GM19238 (cell line): ENCODE results near the gene HGFAC.

ENCODE experiments used
- DNase-seq: peaks from one replicate; pipeline ENCODE4 v3.0.0; 2011; ENCODE audit warnings: low spot score; ENCODE audit not compliant: insufficient read length

HGFAC gene

DNA sequence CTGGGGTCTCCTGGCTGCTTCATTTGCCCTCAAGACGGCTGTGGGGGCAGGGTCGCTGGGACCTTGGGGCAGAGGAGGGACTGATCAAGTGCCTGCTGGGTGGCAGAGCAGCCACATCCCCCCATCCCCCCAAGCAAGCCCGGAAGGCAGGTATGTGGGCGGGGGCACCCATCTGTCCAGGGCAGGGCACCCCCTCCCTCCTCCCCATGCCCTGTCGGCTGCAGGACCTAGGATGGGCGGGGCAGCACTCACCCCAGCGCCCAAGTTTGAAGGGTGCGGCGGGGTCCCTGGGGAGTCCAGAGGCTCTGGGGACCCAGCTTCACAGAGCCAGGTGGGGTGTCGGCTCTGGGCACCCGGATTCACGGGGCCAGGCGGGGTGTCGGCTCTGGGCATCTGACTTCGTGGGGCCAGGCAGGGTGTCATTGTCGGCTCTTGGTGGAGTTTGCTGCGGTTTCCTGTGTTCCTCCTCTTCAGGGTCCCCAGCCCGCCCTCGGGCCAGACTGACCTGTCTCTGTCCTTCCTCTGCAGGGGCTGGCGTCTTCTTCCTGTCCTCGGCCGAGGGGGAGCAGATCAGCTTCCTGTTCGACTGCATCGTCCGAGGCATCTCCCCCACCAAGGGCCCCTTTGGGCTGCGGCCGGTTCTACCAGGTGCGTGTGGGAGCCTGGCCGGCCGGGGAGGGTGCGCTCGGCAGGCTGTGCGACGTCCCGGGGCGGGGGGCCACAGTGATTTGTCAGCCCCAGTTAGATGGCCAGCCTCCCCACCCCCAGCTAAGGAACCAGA lies 43.4 kb downstream of the HGFAC start:
- no peak for DNase-seq

DNA sequence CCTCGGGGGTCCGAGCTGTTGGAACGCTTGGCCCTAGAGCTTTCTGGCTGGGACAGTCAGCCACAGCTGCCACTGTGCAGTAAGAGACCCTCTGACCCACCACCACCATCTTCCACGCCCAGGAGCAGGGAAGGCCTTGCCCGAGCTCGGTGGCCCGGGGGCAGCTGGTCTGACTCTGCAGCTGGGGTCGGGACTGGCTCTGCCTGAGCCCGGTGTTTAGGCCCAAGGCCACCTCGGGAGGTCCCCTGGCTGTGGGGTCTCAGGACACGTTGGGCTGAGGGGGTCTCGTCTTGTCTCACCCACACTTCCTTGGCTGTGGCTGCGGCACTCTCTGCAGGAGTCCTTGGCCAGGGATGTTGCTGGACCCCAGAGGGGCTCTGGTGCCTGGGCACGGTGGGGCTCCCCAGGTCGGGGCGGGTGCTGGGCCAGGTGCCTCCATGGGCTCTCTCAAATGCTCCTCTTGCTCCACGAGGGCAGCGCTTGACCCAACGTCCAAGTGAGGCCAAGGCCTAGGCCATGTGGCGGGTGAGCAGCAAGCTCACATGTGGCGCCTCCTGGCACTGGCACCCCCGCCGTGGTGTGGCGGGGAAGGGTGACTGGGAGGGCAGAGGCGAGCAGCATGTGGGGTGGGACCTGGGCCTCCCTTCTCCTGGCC lies 44.2 kb downstream of the HGFAC start:
- DNase-seq: no peak

DNA sequence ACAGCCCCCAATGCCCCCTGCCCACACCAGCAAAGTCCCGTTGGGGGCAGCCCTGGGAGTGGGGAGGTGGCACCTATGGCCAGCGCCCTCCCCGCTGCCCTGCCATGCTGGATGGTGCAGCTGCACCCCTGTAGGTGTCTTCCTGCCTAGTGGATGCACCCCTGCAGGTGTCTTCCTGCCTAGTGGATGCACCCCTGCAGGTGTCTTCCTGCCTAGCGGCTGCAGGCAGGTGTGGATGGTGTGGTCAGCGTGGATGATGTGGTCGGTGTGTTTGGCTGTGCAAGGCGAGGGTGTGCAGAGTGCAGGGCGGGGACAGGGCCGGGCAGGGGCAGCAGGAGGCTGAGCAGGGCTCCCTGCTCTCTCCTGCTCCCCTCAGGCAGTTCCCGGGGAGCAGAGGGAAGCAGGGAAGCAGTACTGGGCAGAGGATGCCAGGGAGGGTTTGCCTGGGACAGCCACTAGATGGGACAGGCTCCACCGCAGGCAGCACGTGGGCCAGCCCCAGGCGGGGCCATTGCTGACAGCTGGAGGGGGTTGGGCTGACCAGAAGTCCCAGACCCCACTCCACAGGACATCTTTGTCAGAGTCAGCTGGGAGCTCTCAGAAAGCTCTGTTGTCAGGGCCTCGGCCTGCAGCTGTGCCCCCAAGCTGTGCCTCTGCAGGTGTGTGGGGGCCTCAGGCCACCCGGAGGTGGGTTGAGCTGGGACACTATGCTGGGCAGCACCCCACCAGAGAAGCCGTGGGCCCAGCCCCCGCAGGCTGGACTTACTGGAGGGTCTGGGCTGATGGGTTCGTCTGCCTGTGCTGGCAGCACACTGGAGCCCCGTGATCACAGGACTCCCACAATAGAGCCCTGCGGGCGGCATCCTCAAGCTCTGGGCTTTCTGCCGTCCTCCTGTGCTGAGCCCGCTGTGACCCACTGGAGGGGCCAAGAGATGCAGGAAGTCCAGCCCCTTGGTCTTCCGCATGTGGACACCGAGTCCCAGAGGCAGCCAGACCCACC lies 45.1 kb downstream of the HGFAC start:
- no peak for DNase-seq

DNA sequence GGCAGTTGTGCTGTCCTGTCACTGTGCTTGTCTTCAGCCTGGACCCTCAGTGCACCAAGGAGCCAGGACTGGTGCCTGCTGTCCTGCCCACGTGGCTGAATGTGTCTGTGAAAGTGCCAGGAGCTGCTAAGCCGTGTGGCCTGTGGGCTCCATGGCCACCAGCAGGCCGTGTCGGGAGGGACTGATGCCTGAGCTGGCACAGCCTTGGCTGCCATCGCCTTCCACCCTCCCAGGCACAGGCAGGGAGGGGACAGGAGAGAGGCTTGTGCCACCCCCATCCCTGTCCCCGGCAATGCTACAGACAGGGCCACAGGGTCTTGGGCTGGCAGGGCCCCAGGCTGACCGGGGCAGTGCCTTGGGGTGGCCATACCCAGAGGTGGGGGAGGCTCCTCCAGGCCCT lies 46.1 kb downstream of the HGFAC start:
- DNase-seq: no peak

DNA sequence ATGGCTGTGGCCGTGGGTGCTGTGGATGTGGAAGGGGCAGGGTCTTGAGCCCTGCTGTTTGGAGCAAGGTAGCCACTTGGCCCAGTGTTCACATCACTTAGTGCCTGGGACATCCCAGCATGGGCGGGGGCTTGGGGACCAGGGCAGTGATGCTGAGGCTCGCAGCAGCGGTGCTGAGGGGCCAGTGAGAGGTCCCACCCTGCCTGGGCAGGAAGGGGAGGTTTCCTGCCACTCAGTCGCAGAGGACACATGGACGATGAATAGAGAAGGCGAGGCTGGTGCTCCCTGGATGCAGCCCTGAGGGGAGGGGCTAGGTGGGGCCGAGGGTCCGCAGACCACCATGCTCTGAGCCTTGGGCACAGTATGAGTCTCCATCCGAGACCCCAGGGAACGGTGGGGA lies 47.1 kb downstream of the HGFAC start:
- DNase-seq: no peak

DNA sequence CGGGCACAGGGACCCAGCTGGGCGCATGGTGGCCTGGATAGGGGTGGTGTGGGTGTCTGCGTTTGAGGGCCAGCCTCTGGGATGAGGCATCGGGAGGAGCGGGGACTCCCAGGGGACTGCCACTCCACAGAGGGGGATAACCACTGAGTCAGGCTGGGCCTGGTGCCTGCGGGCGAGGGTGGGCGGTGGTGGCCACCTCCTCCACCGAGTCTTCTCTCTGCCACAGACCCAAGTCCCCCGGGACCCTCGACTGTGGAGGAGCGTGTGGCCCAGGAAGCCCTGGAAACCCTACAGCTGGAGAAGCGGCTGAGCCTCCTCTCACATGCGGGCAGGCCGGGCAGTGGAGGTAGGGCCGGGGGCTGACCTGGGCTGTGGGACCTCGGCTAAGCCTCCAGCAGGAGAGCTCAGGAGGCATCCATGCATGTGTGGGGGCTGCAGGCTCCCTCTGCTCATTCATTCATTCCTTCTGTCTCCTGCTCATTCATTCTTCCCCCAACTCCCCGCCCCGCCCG lies 47.7 kb downstream of the HGFAC start:
- no peak for DNase-seq

DNA sequence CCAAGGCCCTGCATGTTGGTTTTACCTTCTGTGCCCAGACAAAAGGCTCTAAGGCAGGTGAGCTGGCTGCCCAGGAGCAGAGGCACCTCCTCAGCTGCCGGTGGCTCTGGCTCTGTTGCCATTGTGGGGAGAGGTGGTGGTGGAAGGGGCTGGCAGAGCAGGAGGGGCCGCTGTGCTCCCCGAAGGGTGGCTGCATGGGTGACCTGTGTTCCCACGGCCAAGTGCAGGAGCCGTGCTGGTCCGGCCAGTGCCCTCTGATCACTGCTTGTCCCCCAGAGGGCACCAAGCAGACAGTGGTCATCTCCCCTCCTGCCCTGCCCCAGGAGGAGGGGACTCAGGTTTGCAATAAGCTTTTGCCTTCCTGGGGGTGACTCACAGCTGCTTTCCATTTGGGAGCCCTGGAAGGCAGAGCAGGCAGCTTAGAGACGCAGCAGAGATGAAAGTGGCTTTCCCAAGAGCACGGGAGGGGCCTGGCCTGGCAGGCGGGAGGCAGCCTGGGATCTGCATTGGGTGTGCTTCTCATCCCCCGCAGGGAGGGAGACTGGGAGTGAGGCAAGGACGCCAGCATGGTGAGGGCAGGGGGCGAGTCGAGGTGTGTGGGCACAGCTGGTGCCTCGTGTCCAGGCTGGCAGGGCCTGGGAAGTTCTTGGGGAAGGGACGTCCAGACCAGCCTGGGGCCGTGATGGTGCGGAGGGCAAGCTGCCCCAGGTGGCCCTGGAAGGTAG lies 50.1 kb downstream of the HGFAC start:
- no peak for DNase-seq

DNA sequence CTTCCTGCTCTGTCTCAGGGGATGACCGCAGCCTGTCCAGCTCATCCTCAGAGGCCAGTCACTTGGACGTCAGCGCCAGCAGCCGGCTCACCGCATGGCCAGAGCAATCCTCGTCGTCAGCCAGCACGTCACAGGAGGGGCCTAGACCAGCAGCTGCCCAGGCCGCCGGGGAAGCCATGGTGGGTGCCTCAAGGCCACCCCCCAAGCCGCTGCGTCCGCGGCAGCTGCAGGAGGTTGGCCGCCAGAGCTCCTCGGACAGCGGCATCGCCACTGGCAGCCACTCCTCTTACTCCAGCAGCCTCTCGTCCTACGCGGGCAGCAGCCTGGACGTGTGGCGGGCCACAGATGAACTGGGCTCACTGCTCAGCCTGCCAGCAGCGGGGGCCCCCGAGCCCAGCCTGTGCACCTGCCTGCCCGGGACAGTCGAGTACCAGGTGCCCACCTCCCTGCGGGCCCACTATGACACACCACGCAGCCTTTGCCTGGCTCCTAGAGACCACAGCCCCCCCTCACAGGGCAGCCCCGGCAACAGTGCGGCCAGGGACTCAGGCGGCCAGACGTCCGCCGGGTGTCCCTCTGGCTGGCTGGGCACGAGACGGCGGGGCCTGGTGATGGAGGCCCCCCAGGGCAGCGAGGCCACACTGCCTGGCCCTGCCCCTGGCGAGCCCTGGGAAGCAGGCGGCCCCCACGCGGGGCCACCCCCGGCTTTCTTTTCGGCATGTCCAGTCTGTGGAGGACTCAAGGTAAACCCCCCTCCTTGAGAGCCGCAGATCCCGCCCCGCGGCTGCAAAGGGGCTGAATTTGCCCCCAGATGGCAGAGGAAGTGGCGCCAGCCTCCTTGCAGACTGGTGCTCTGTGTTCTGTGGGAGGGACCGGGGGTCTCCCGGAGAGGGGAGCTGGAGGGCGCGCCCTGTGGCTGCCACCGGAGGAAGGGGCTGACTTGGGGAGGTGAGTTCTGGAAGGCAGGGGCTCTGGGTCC lies 51.3 kb downstream of the HGFAC start:
- DNase-seq: no peak

DNA sequence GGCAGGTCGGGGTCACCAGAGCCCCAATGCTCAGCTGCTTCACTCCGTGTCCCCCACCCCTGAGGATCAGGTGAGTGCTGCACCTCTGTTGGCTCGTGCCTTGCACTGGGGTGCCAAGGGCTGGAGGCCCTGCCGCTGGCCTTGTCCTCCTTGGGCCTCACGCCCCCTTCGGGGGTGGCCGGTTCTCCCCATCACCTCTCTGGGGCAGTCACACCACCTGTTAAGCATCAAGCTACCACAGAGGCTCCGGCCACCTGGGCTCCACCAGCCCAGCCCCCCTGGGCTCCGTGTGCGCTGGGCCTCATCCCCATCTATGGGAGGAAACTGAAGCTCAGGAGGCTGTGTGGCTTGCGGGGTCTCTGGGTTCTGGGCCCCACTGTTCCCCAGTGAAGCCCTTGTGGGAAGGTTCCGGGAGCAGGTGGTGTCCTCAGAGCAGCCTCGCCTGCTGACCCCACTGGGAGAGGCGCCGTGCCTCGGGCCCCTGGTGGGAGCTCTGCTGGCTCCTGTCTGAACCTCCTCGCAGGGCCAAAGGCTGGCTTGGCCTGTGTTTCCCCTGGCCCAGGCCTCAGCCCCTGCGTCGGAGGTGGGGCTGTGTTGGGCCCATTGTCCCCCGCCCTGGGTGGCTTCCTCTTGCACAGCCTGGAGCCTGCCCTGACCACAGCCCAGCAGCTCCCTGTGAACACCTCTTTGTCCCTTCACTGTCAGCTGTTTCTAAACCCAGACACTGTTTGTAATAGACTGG lies 52.1 kb downstream of the HGFAC start:
- no peak for DNase-seq

DNA sequence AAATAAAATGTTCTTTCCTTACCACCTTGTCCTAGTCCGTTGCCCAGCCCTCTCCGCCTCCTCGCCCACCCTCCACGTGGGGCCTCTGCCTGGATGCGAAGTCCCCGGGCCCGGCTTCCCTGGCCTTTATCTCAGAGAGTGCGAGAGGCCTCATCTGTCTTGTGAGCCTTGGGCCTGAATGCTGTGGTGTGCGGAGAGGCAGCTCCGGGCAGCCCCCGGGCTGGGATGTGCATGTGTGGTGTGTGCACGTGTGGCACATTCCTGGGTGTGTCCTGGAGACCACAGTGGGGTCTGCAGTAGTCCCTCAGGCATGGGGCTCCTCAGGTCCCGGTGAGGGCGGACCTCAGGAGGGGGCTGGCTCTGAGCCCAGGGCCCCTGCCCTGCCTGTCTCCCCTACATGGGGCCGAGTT lies 52.7 kb downstream of the HGFAC start:
- no peak for DNase-seq

DNA sequence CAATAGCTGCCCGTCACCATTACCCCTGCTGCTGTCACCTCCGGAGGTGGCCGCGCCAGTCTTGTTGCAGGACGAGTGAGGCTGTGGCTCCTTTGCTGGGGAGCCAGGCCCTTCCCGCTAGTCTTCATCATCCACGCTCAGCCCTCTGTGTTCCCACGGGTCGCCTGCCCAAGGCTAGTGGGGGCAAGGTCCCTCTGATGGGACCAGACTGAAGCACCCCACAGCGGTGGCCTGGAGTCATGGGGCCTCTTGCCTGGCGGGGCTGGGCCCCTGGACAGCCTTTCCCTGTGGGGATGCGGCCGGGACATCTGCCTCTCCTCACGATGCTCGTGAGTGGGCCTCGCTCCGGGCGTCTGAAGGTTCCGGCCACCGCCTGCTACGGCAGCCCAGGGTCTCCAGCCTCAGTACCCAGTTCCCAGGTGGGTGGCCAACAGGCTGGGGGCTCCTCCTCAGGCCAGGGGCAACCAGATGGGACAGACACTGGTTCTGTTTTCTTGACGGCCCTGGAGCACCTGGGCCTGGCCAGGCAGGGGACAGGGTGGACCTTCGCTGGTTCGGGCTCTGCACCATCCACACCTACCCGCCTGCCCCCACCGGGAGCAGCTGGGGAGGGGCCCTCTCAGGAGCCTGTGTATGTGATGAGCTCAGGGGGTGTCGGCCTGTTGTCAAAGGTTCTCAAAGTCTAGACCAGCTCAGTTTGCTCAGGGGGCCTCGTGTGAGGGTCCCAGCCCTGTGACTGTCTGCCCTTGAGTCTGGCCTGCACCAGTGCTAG lies 53.6 kb downstream of the HGFAC start:
- no peak for DNase-seq

DNA sequence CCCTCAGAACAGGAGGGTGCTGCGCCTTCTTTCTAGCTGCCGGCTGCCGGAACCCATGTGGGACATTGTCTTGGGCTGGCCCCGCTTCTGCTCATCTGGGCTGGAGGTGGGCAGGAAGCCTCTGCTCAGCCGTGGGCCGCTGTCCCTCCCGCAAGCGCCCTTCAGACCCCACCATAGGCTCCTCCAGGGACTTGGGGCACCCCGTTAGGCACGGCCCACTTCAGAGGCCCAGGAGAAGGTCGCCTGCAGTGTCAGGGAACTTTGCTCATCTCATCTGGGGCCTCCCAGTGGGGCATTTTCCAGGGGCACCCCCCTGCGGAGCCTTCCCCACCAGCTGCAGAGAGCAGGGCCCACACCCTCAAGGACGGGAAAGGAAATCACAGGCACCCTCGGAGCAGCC lies 54.3 kb downstream of the HGFAC start:
- DNase-seq: no peak

DNA sequence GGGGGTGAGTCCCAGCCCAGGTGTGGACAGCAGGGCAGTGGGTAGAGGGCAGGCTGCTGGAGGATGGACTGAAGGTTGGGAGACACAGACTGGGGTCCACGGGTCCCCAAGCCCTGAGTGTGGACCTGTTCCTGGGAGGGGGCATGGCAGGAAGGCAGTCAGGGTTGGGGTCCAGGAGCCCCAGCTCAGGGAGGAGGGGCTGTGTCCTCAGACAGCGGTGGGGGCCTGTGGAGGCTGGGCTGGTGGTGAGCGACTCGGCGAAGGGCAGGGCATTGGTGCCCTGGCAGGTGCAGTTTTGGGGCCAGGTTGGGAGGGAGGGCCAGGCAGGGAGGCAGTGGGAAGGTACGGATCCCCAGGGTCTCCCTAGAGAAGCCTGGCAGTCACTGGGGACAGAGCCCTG lies 55.3 kb downstream of the HGFAC start:
- no peak for DNase-seq

DNA sequence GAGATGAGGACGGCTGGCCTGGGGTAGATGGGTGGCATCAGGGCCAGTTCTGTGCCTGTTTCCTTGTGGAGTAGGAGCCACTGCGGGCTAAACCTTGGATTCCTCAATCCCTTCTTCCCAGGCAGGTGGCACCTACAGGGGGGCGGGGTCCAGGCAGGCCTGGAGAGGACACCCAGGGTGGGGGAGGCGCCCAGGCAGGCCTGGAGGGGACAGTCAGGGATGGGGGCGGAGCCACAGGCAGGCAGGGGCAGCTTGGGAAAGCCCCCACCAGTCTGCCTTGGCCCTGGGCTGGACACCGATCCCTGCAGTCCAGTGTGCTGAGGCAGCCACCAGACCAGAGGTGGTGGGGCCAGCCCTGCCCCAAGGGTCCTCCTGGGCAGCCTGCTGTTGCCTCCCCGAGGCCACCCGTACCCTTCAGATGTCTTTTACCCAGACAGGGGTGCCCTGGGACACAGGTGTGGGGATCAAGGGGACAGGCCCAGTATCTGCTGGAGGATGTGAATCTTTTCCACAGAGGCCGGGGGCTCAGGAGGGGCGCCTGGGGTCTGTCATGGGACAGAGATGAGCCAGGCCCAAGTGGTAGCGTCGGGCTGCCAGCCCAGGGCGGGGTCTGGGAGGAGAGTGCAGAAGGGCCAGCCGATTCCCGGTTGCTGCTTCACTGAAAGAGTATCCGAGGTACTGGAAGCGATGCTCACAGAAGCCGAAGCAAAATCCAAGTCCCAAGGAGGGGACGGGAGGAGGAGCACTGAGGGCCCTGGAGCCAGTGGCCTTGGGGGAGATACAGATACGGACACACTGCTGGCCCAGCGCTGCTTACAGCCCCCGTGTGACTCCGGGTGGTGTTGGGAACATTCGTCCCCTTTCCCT lies 56.0 kb downstream of the HGFAC start:
- DNase-seq: no peak

DNA sequence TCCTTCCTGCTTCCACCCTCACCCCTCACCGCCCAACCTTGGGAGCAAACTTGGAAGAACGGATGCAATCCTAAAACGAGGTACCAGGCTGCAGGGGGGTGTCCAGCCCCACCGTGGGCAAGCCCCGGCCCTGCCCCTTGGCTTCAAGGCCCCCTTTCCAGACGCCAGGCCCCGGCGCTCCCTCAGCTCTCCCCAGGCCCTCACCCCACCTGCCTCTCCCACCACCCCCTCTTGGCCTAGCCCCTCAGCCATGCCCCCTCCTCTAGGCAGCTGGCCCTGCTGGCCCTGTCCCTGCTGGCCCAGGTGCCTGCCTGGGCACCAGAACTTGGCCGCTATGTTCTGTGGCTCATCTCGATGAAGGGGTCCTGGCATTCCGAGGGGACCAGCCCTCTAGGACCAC lies 56.6 kb downstream of the HGFAC start:
- no peak for DNase-seq
